A673 (cell line): Measurements from ENCODE around the gene MYO6.

Experiments
- EZH2 ChIP-seq: fragments of 200-600 bp; sonication (generic); IDR thresholded peaks from 2 replicates; pipeline ENCODE4 v1.6.1; 2017; ENCODE audit warnings: borderline replicate concordance, low read depth, mild to moderate bottlenecking, mixed read lengths, antibody characterized with exemption, low read length; ENCODE audit not compliant: poor library complexity, severe bottlenecking
- TF ChIP-seq, protein P1 (sequence below): fragments of 300-800, 200-600 bp; sonication (generic); conservative IDR thresholded peaks from 2 replicates; pipeline ENCODE4 v1.5.1; 2017; ENCODE audit warnings: low read depth, mild to moderate bottlenecking, antibody characterized with exemption, low read length, moderate library complexity, mixed read lengths

- TF ChIP-seq, protein P1, sequence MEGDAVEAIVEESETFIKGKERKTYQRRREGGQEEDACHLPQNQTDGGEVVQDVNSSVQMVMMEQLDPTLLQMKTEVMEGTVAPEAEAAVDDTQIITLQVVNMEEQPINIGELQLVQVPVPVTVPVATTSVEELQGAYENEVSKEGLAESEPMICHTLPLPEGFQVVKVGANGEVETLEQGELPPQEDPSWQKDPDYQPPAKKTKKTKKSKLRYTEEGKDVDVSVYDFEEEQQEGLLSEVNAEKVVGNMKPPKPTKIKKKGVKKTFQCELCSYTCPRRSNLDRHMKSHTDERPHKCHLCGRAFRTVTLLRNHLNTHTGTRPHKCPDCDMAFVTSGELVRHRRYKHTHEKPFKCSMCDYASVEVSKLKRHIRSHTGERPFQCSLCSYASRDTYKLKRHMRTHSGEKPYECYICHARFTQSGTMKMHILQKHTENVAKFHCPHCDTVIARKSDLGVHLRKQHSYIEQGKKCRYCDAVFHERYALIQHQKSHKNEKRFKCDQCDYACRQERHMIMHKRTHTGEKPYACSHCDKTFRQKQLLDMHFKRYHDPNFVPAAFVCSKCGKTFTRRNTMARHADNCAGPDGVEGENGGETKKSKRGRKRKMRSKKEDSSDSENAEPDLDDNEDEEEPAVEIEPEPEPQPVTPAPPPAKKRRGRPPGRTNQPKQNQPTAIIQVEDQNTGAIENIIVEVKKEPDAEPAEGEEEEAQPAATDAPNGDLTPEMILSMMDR: no peak
- TF ChIP-seq EZH2: no peak
Observed at GRCh38 chr6:75852721-75853120, 103.7 kb downstream of the MYO6 start.
